Transverse colon (tissue), 4 donors: ENCODE data around the gene HRH2.

ENCODE experiments used
- CTCF ChIP-seq, 5 experiments: fragments of 200-600 bp in 3 of 5; fragments of 450-650 bp in 2 of 5; sonication (generic) in 3 of 5; IDR thresholded peaks; 1 replicate in 2 of 5; 2 replicates in 3 of 5; pipeline ENCODE4 v1.5.1; 2016 to 2017; ENCODE audit warnings: antibody characterized with exemption in 5 of 5, inconsistent platforms in 3 of 5, mild to moderate bottlenecking in 2 of 5, moderate library complexity in 1 of 5
- EP300 ChIP-seq: sonication (generic); formaldehyde crosslinking; IDR thresholded peaks from one replicate; pipeline ENCODE4 v1.6.1; 2017; ENCODE audit warnings: antibody characterized with exemption, low read depth
- POLR2A ChIP-seq: fragments of 450-650 bp; IDR thresholded peaks from one replicate; pipeline ENCODE4 v1.6.1; 2016; ENCODE audit warnings: antibody characterized with exemption, mild to moderate bottlenecking, moderate library complexity
- POLR2AphosphoS5 ChIP-seq, 3 donors: sonication (generic); formaldehyde crosslinking; IDR thresholded peaks; one replicate each; pipeline ENCODE4 v1.6.1; 2016; ENCODE audit warnings: antibody characterized with exemption in 3 of 3

GRCh38 chr5:175638305-175638704 is 19.6 kb upstream of the HRH2 start:
- no peak for TF ChIP-seq CTCF (IDR thresholded peaks at IDR 0.05)
- TF ChIP-seq POLR2AphosphoS5 (IDR thresholded peaks at IDR 0.05) = no peak
- no peak for TF ChIP-seq POLR2A
- TF ChIP-seq EP300 = no peak
